Stomach (tissue), 9 donors: ENCODE measurements around the gene PLA2G3. TPM values are rescaled to one million over a fixed set of nuclear protein-coding genes. Genes with fewer than 3 reads are reported as not detected.

Experiments used
- DNase-seq, 2 donors: peaks; one replicate each; pipeline versions ENCODE4 v3.0.0 to v3.0.0-alpha.2; 2013 to 2019
- H3K27ac ChIP-seq, 5 donors: fragments of 200-600 bp in 4 of 5; sonication (generic) in 4 of 5; one replicate each; pipeline ENCODE4 v1.5.1; 2013 to 2019; ENCODE audit warnings: mild to moderate bottlenecking in 1 of 5, moderate library complexity in 1 of 5
- H3K27me3 ChIP-seq, 3 donors: fragments of 200-600 bp; sonication (generic); one replicate each; pipeline ENCODE4 v1.5.1; 2017 to 2019; ENCODE audit warnings: mixed run types in 1 of 3
- H3K36me3 ChIP-seq, 4 donors: fragments of 200-600 bp; sonication (generic); 1 replicate in 3 of 4; 2 replicates in 1 of 4; pipeline ENCODE4 v1.5.1; 2016 to 2019
- H3K4me1 ChIP-seq, 4 donors: fragments of 200-600 bp; sonication (generic); one replicate each; pipeline ENCODE4 v1.5.1; 2016 to 2019
- H3K4me3 ChIP-seq, 4 donors: fragments of 200-600 bp; sonication (generic) in 3 of 4; one replicate each; pipeline ENCODE4 v1.5.1; 2016 to 2019; ENCODE audit warnings: mild to moderate bottlenecking in 1 of 4
- H3K9me3 ChIP-seq, 4 donors: fragments of 200-600 bp; sonication (generic); one replicate each; pipeline ENCODE4 v1.5.1; 2016 to 2019
- CTCF ChIP-seq, 7 experiments: fragments of 450-650 bp in 4 of 7; fragments of 200-600 bp in 3 of 7; sonication (generic) in 3 of 7; IDR thresholded peaks; one replicate each; pipeline ENCODE4 v1.5.1; 2016 to 2019; ENCODE audit warnings: antibody characterized with exemption in 7 of 7, control low read depth in 2 of 7, mild to moderate bottlenecking in 1 of 7
- EP300 ChIP-seq: sonication (generic); formaldehyde crosslinking; IDR thresholded peaks from one replicate; pipeline ENCODE4 v1.6.1; 2017; ENCODE audit warnings: antibody characterized with exemption
- POLR2AphosphoS5 ChIP-seq, 3 donors: sonication (generic); formaldehyde crosslinking; IDR thresholded peaks; one replicate each; pipeline ENCODE4 v1.6.1; 2016; ENCODE audit warnings: antibody characterized with exemption in 3 of 3
- WGBS, 5 donors: extraction: QIAGEN DNeasy Blood & Tissue Kit in 3 of 5; methylation state at CpG; one replicate each; pipeline versions ENCODE4 v1.1.5 to v1.1.7; 2013 to 2018; 5-methylcytosine and 5-hydroxymethylcytosine counted together
- intact Hi-C: fragments of 100-400 bp; cut with DNase I; formaldehyde crosslinking; loops from one replicate; pipeline ENCODE4 v1.15.1; 2023; ENCODE audit warnings: low total_unique reads
- polyA plus RNA-seq, 3 donors: library from polyadenylated mRNA; stranded (reverse); fragments of 200-250 nt; gene quantifications; one replicate each; pipeline ENCODE4 v1.2.3, GENCODE V29; 2013
- small RNA-seq, 4 donors: library from RNA; depleted of rRNA; stranded (forward); fragments of <200 nt; gene quantifications; one replicate each; pipeline ENCODE3, GENCODE V24; 2016
- total RNA-seq, 5 donors: library from RNA; depleted of rRNA; stranded (reverse); fragments of >200 nt; gene quantifications; one replicate each; pipeline versions ENCODE4 v1.1.0 to v1.2.3, GENCODE V29; 2014 to 2016
- donor health status: healthy with polysubstance abuse.
- donor health status: Bipolar disorder and iron deficiency.
- donor health status: healthy.

The PLA2G3 gene
- total and polyA plus RNA-seq, 8 donors: 0.75 to 2.5 TPM; not detected in 6

- Histone ChIP-seq H3K27me3 (no peaks in the 10 kb centered on the region), H3K27ac (peak overlapping the region; percentile 89 to 96 (median 95)), H3K9me3 (no peaks in the 10 kb centered on the region), H3K4me3 (peak overlapping the region; percentile 53 to 77 (median 62)), H3K36me3 (peaks cover 25 to 33% (median 26%) of the 10 kb centered on the region in 4 donors), H3K4me1 (peaks cover 54 to 90% (median 78%) of the 10 kb centered on the region in 4 donors)
- intact Hi-C loops: loop anchor here (5.0 kb wide), 1 partner anchor 138 kb away; no protein-coding TSS in a partner anchor
- 0% methylated on average over 16 to 69 of the region's 69 CpGs for WGBS, 5 donors
- TF ChIP-seq POLR2AphosphoS5 (IDR thresholded peaks at IDR 0.05) (peak; percentile 64 to 82 (median 71)), EP300 (no peak), CTCF (IDR thresholded peaks at IDR 0.05) (peak in 5 of 7 experiments; percentile 63 to 94 (median 79))
- peak; percentile 91 to 95 for DNase-seq
Measured at GRCh38 chr22:31084811-31085492, 55.4 kb downstream of the PLA2G3 start.

Small RNA genes within 50 kb of the gene (small RNA-seq; reads per million reads assigned to genes)
- gene MIR3928: 0.20 to 2.5 (median 0.91) reads per million in 4 donors

Other genes with a start within 250 kb of the PLA2G3 start
- gene MORC2, start 171.7 kb downstream of the PLA2G3 start, total RNA-seq: 10 to 100 TPM in 4 of 5 donors, 1 to 10 TPM in 1; 8.4 to 64.8 (median 19.6) TPM
- 10 to 100 TPM in 2 of 3 donors, 1 to 10 TPM in 1; 4.4 to 23.5 (median 14.3) TPM for gene MORC2, start 171.7 kb downstream of the PLA2G3 start, polyA plus RNA-seq
- gene TUG1, start 171.2 kb downstream of the PLA2G3 start, total RNA-seq: 100 to 1,000 TPM in 1 of 5 donors, 10 to 100 TPM in 4; 52.1 to 108 (median 86.2) TPM
- gene TUG1, start 171.2 kb downstream of the PLA2G3 start, polyA plus RNA-seq: 10 to 100 TPM; 11.3 to 34.2 (median 15.9) TPM
- 100 to 1,000 TPM; 120 to 607 (median 406) TPM for gene SMTN, start 59.2 kb downstream of the PLA2G3 start, total RNA-seq
- gene SMTN, start 59.2 kb downstream of the PLA2G3 start, polyA plus RNA-seq: 100 to 1,000 TPM in 1 of 3 donors, 10 to 100 TPM in 2; 51.5 to 424 (median 78.5) TPM
- 1,000 to 10,000 TPM in 1 of 5 donors, 100 to 1,000 TPM in 3, 10 to 100 TPM in 1; 59.8 to 1,443 (median 573) TPM for gene SELENOM, start 32.9 kb downstream of the PLA2G3 start, total RNA-seq
- 100 to 1,000 TPM; 243 to 454 (median 300) TPM for gene SELENOM, start 32.9 kb downstream of the PLA2G3 start, polyA plus RNA-seq
- 10 to 100 TPM in 2 of 5 donors, 1 to 10 TPM in 3; 1.8 to 34.4 (median 9.6) TPM for gene INPP5J, start 17.5 kb downstream of the PLA2G3 start, total RNA-seq
- gene INPP5J, start 17.5 kb downstream of the PLA2G3 start, polyA plus RNA-seq: 1 to 10 TPM; 5.5 to 9.5 (median 7.5) TPM
- gene RNF185, start 19.7 kb upstream of the PLA2G3 start, total RNA-seq: 10 to 100 TPM in 4 of 5 donors, 1 to 10 TPM in 1; 3.5 to 35.7 (median 24.4) TPM
- gene RNF185, start 19.7 kb upstream of the PLA2G3 start, polyA plus RNA-seq: 10 to 100 TPM; 18.9 to 25.4 (median 19.2) TPM
- gene LIMK2, start 71.8 kb upstream of the PLA2G3 start, total RNA-seq: 100 to 1,000 TPM in 3 of 5 donors, 10 to 100 TPM in 2; 96.3 to 541 (median 124) TPM
- 10 to 100 TPM; 19.9 to 26.6 (median 24.0) TPM for gene LIMK2, start 71.8 kb upstream of the PLA2G3 start, polyA plus RNA-seq
- gene PIK3IP1, start 152.0 kb upstream of the PLA2G3 start, total RNA-seq: 10 to 100 TPM in 3 of 5 donors, 1 to 10 TPM in 2; 3.5 to 53.0 (median 20.5) TPM
- gene PIK3IP1, start 152.0 kb upstream of the PLA2G3 start, polyA plus RNA-seq: 1 to 10 TPM; 6.6 to 8.5 (median 7.6) TPM
- 10 to 100 TPM in 3 of 5 donors, 1 to 10 TPM in 2; 4.9 to 20.9 (median 14.1) TPM for gene PATZ1, start 205.8 kb upstream of the PLA2G3 start, total RNA-seq
- 10 to 100 TPM in 2 of 3 donors, 1 to 10 TPM in 1; 7.8 to 21.1 (median 13.8) TPM for gene PATZ1, start 205.8 kb upstream of the PLA2G3 start, polyA plus RNA-seq